Neural cell (in vitro differentiated cells): ENCODE data around the gene CLIP4.

Experiments
- EP300 ChIP-seq: fragments of 450-650 bp; conservative IDR thresholded peaks from 2 replicates; pipeline ENCODE4 v1.6.1; 2014; ENCODE audit warnings: antibody characterized with exemption, mild to moderate bottlenecking, moderate library complexity; ENCODE audit not compliant: poor library complexity, severe bottlenecking
- EZH2 ChIP-seq: fragments of 200-600, 300-800 bp; shearing (Covaris generic), sonication (generic); IDR thresholded peaks from 2 replicates; pipeline ENCODE4 v1.6.1; 2014; ENCODE audit warnings: antibody characterized with exemption, low read length, borderline replicate concordance, mild to moderate bottlenecking; ENCODE audit not compliant: insufficient read depth, poor library complexity, severe bottlenecking
- MXI1 ChIP-seq: fragments of 450-650 bp; conservative IDR thresholded peaks from 2 replicates; pipeline ENCODE4 v1.6.1; 2014; ENCODE audit warnings: antibody characterized with exemption, mild to moderate bottlenecking; ENCODE audit not compliant: poor library complexity, severe bottlenecking
- POLR2AphosphoS5 ChIP-seq: IDR thresholded peaks from 2 replicates; pipeline ENCODE4 v1.6.1; 2012
- RAD21 ChIP-seq: fragments of 450-650 bp; conservative IDR thresholded peaks from 2 replicates; pipeline ENCODE4 v1.6.1; 2014; ENCODE audit warnings: antibody characterized with exemption, mild to moderate bottlenecking, moderate library complexity
- REST ChIP-seq: IDR thresholded peaks from 2 replicates; pipeline ENCODE4 v1.6.1; 2012; ENCODE audit warnings: borderline replicate concordance
- SMC3 ChIP-seq: fragments of 450-650 bp; conservative IDR thresholded peaks from 2 replicates; pipeline ENCODE4 v1.6.1; 2014; ENCODE audit warnings: antibody characterized with exemption, mild to moderate bottlenecking, moderate library complexity; ENCODE audit not compliant: poor library complexity
- TAF1 ChIP-seq: IDR thresholded peaks from 2 replicates; pipeline ENCODE4 v1.6.1; 2012; ENCODE audit warnings: low read depth
- TF ChIP-seq, protein P1 (sequence below): fragments of 450-650 bp; IDR thresholded peaks from 2 replicates; pipeline ENCODE4 v1.5.1; 2014; ENCODE audit warnings: antibody characterized with exemption, mild to moderate bottlenecking, moderate library complexity; ENCODE audit not compliant: poor library complexity, severe bottlenecking

GRCh38 chr2:29112379-29112778 is 2.8 kb upstream of the CLIP4 start:
- no peak for TF ChIP-seq POLR2AphosphoS5
- TF ChIP-seq, protein P1, sequence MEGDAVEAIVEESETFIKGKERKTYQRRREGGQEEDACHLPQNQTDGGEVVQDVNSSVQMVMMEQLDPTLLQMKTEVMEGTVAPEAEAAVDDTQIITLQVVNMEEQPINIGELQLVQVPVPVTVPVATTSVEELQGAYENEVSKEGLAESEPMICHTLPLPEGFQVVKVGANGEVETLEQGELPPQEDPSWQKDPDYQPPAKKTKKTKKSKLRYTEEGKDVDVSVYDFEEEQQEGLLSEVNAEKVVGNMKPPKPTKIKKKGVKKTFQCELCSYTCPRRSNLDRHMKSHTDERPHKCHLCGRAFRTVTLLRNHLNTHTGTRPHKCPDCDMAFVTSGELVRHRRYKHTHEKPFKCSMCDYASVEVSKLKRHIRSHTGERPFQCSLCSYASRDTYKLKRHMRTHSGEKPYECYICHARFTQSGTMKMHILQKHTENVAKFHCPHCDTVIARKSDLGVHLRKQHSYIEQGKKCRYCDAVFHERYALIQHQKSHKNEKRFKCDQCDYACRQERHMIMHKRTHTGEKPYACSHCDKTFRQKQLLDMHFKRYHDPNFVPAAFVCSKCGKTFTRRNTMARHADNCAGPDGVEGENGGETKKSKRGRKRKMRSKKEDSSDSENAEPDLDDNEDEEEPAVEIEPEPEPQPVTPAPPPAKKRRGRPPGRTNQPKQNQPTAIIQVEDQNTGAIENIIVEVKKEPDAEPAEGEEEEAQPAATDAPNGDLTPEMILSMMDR: no peak
- TF ChIP-seq EP300: no peak
- TF ChIP-seq RAD21: no peak
- TF ChIP-seq TAF1: no peak
- TF ChIP-seq EZH2: no peak
- TF ChIP-seq REST: no peak
- no peak for TF ChIP-seq MXI1
- no peak for TF ChIP-seq SMC3
